Measurements from ENCODE around the gene GRPR.

Gene GRPR

GRCh38 chrX:16186380-16187007 is 63.1 kb downstream of the GRPR start:
- no peak for DNase-seq

- DNase-seq = no peak
Observed at GRCh38 chrX:16187024-16187760, 63.8 kb downstream of the GRPR start.

- no peak for DNase-seq
Observed at GRCh38 chrX:16188687-16189086, 65.3 kb downstream of the GRPR start.

- no peak for DNase-seq
Observed at GRCh38 chrX:16191605-16192004, 68.2 kb downstream of the GRPR start.

- DNase-seq = no peak
Observed at GRCh38 chrX:16196829-16197228, 73.5 kb downstream of the GRPR start.

- no peak for DNase-seq
Observed at GRCh38 chrX:16199343-16199742, 76.0 kb downstream of the GRPR start.

- DNase-seq = no peak
Observed at GRCh38 chrX:16202943-16203342, 79.6 kb downstream of the GRPR start.
